GM19351 (cell line): ENCODE measurements around the gene CDIPT.

Source experiments
- ATAC-seq: cut with Tn5 transposase; IDR thresholded peaks from one replicate; pipeline ENCODE4 v1.9.1; 2021; ENCODE audit warnings: mild to moderate bottlenecking, moderate library complexity; ENCODE audit not compliant: unreplicated experiment

The CDIPT gene

GRCh38 chr16:29811896-29812665 is 50.9 kb downstream of the CDIPT start, which contains the start of gene PRRT2:
TSS of gene PRRT2 (plus strand) at chr16:29812193. CDS start at chr16:29813055, 862 bp downstream.
- ATAC-seq = no peak

GRCh38 chr16:29811170-29811895 is 51.7 kb downstream of the CDIPT start:
- ATAC-seq = peak; percentile 46

DNA sequence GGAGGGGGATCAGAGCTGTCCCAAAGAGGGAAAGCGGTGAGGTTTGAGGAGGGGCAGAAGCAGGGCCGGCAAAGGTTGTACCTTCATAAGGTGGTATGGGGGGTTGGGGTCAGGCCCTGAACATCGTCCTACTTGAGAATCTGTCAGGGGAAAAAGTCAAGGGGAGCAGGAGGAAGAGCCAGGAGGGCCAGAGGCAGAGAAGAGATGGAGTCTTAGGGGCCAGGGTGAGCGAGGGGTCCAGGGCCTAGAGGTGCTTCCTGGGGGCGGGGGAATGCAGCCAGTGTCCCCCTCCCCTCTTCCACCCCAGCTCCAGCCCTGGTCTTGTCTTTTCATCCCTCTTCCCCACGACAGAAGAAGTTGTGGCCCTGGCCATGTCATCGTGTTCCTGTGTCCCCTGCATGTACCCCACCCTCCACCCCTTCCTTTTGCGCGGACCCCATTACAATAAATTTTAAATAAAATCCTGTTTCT is 52.3 kb downstream of the CDIPT start:
- ATAC-seq = no peak

- no peak for ATAC-seq
Observed at GRCh38 chr16:29809850-29810698, 53.0 kb downstream of the CDIPT start.

DNA sequence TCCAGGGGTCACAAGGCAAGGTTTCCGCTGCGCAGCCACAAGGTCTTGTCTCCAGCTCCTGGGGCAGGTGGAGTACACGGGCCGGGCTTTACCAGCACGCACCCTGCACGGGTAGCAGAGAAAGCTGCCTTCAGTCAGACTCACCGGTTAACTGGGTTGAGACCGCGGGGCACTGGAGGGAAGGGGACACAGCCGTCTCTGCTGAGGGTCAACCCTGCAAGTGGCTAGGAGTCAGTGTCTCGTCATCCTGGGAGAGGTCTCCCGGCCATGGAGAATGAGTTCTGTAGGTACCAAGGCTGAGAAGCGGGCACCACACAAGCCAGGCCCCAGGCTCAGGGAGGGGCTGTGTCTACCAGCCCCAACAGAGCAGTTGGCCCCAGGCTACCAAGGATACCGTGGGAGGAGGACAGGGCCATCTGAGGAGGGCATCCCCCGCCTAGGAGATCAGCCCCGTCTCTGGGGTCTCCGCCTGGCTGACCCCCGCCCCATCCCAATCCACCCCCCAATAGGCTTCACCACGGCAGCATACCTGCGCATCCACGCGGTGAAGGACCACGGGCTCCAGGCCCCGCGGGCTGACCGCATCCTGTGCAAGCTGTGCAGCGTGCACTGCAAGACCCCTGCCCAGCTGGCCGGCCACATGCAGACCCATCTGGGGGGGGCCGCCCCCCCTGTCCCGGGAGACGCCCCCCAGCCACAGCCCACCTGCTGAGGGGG is 53.8 kb downstream of the CDIPT start:
- no peak for ATAC-seq
